ENCODE measurements around the gene GCLM. TPM values are rescaled to one million over a fixed set of nuclear protein-coding genes. Genes with fewer than 3 reads are reported as not detected.
A peak's percentile ranks its signal among the peaks of the same experiment; 100 is the strongest.

The GCLM gene
- total and polyA plus RNA-seq, 12 donors: 3.9 to 81.3 (median 30.0) TPM

DNA sequence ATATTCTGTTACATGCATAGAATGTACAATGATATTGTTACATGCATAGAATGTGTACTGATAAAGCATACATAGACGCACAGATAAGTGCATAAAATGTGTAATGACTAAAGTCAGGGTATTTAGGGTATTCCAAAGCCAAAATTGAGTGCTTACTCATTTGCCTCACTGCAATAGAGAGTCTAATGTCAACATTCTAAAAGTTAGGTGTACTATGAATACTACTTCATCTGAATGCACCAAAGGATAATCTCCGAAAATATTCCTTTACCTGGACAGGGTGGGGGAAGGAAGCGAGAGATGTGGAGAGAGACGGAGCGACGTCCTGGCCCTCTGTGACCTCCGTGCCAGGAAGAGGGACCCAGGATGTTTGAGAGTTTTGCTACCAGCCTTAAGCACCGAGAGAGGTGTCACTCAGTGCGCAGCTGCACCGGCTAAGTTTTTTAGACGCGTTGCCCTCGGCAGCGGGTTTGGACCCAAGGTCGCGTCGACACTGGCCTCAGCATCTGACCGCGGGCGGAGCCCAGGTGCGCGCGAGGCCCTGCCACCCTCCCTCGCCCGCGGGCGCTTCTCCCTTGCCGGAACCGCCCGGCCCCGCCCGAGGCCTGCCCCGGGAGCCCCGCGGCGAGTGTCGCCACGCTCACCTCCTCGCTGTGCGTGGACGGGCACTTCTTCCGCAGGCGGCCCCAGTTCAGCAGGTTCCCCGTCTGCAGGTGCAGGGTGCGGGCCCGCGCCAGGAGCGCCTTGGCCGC, 660 bp downstream of the GCLM start:
- H3K9me3 ChIP-seq (replicated peaks in 1 of 3): no peaks in the 10 kb centered on the region
- no peaks in the 10 kb centered on the region for H3K36me3 ChIP-seq (replicated peaks in 1 of 2)
- no peak for TF ChIP-seq POLR2A (IDR thresholded peaks at IDR 0.05)
- peaks cover 4 to 47% of the 10 kb centered on the region in 2 donors for H3K4me1 ChIP-seq (replicated peaks in 1 of 2)
- WGBS, 4 donors: 1 to 7% (median 1%) methylated on average over 7 to 49 of the region's 49 CpGs
- peak; percentile 50 to 80 (median 70) for DNase-seq
- peak overlapping the region; percentile 64 to 99 (median 78) for H3K4me3 ChIP-seq
- intact Hi-C loops (cut with DNase I): no loop called here
- H3K27ac ChIP-seq: peak overlapping the region; percentile 83 to 98 (median 95)
- no peaks in the 10 kb centered on the region for H3K27me3 ChIP-seq

DNA sequence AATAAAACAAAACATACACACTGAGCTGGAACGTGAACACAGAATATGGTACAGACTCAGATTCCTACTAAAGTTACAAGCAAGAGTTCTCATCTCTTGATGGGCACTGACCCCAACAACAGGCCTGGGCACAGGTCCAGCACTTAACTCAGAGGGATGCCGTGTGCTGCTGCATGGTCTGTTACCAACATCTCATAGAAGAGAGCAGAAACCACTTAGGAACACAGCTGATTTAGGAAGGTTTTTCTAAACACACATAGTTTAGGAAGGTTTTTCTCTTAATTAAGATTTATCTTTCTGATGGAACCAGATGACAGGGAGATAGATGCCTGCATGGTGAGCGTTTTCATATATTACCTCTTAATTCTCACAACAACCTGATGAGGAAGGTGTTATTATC, 1.5 kb downstream of the GCLM start:
- intact Hi-C loops (cut with DNase I): no loop called here
- Histone ChIP-seq H3K27ac (peak overlapping the region in 1 of 5 donors; percentile 98), H3K9me3 (replicated peaks in 1 of 3) (no peaks in the 10 kb centered on the region), H3K36me3 (replicated peaks in 1 of 2) (no peaks in the 10 kb centered on the region), H3K4me1 (replicated peaks in 1 of 2) (peaks cover 4 to 48% of the 10 kb centered on the region in 2 donors), H3K4me3 (peak overlapping the region in 2 of 4 donors; percentile 65 to 99), H3K27me3 (no peaks in the 10 kb centered on the region)
- 50 to 77% (median 55%) methylated on average over 3 of the region's 3 CpGs for WGBS, 4 donors
- peak in 4 of 7 donors; percentile 32 to 49 (median 44) for DNase-seq
- no peak for TF ChIP-seq POLR2A (IDR thresholded peaks at IDR 0.05)
- TF ChIP-seq, protein P1, sequence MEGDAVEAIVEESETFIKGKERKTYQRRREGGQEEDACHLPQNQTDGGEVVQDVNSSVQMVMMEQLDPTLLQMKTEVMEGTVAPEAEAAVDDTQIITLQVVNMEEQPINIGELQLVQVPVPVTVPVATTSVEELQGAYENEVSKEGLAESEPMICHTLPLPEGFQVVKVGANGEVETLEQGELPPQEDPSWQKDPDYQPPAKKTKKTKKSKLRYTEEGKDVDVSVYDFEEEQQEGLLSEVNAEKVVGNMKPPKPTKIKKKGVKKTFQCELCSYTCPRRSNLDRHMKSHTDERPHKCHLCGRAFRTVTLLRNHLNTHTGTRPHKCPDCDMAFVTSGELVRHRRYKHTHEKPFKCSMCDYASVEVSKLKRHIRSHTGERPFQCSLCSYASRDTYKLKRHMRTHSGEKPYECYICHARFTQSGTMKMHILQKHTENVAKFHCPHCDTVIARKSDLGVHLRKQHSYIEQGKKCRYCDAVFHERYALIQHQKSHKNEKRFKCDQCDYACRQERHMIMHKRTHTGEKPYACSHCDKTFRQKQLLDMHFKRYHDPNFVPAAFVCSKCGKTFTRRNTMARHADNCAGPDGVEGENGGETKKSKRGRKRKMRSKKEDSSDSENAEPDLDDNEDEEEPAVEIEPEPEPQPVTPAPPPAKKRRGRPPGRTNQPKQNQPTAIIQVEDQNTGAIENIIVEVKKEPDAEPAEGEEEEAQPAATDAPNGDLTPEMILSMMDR (IDR thresholded peaks at IDR 0.05): no peak

DNA sequence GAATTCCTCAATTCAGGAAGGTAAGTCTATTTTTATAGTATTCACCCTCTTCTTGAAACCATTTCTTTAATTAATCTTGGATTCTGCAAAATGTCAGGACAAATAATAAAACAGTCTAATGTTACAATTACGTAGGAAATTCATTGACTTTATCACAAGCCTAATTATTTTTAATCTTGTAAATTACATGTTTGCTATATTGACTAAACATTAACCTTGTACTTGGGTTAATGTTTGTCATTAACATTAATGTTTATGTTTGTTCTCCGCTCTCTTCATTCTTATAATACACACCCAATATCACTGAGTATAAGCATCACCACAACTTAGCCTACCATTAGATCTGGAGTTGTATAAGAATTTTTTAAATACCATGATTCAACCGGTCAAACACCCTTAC, 2.8 kb downstream of the GCLM start:
- Histone ChIP-seq H3K27me3 (no peaks in the 10 kb centered on the region), H3K36me3 (replicated peaks in 1 of 2) (peaks cover 0 to under 1% of the 10 kb centered on the region in 2 donors), H3K27ac (peak overlapping the region in 2 of 5 donors; percentile 21 to 24), H3K4me3 (no peak overlapping the region), H3K4me1 (replicated peaks in 1 of 2) (peaks cover 4 to 48% of the 10 kb centered on the region in 2 donors), H3K9me3 (replicated peaks in 1 of 3) (no peaks in the 10 kb centered on the region)
- intact Hi-C loops (cut with DNase I): no loop called here
- WGBS, 4 donors: 89 to 92% (median 90%) methylated on average over 3 of the region's 3 CpGs
- no peak for TF ChIP-seq POLR2A (IDR thresholded peaks at IDR 0.05)
- TF ChIP-seq, protein P1 (IDR thresholded peaks at IDR 0.05): no peak
- DNase-seq: no peak

DNA sequence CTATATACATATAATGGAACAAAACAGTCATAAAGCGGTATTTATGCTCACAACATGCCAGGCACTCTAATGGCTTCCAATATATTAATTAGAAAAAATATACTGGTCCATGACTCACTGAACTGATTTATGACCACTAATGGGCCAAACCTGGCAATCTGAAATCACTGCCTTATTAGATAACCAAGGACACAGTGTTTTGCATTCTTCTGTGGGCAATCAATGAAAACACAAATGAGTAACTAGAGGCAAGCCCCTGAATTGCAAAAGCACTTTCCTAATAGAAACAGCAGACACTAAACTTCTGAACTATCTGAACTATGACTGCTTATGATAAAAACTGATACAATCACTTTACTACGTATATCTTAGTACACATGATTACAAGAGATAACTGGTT, 3.5 kb downstream of the GCLM start:
- no peaks in the 10 kb centered on the region for H3K27me3 ChIP-seq
- intact Hi-C loops (cut with DNase I): no loop called here
- WGBS, 4 donors: 63 to 74% (median 69%) methylated on average over 2 of the region's 2 CpGs
- peaks cover 0 to 8% of the 10 kb centered on the region in 2 donors for H3K36me3 ChIP-seq (replicated peaks in 1 of 2)
- peak overlapping the region in 2 of 5 donors; percentile 21 to 24 for H3K27ac ChIP-seq
- H3K9me3 ChIP-seq (replicated peaks in 1 of 3): no peaks in the 10 kb centered on the region
- peaks cover 4 to 48% of the 10 kb centered on the region in 2 donors for H3K4me1 ChIP-seq (replicated peaks in 1 of 2)
- TF ChIP-seq, protein P1 (IDR thresholded peaks at IDR 0.05): peak in 1 of 6 experiments; percentile 8
- TF ChIP-seq POLR2A (IDR thresholded peaks at IDR 0.05): peak in 1 of 2 donors; percentile 49
- H3K4me3 ChIP-seq: no peak overlapping the region
- DNase-seq: peak in 2 of 7 donors; percentile 27 to 48

All from adrenal gland (tissue), 12 donors.